GM13977 (cell line): ENCODE results near the gene POLR1G.

Experiments used
- DNase-seq: peaks from one replicate; pipeline ENCODE4 v3.0.0; 2012; ENCODE audit warnings: low spot score
- CTCF ChIP-seq: IDR thresholded peaks from 2 replicates; pipeline ENCODE4 v1.5.1; 2012; ENCODE audit warnings: mild to moderate bottlenecking, control low read depth; ENCODE audit not compliant: insufficient read depth; ENCODE audit errors: extremely low read depth, missing control alignments
- in situ Hi-C: fragments of 300-500 bp; cut with MboI; formaldehyde crosslinking; loops from one replicate; pipeline ENCODE4 v1.12.0; 2022; ENCODE audit warnings: low sequenced_read_pairs, low pct_unique_long_range_greater_than_20kb, mixed read lengths, inconsistent platforms; ENCODE audit not compliant: unreplicated experiment

Gene POLR1G

DNA sequence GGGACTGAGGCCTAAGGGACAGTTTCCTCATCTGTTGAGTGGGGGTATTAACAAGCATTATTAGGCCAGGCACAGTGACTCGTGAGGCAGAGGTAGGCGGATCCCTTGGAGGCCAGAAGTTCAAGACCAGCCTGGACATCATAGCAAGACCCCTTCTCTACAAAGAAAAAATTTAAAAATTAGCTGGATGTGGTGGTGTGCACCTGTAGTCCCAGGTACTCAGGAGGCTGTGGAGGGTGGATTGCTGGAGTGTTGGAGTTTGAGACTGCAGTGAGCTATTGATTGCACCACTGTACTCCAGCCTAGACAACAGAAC lies 50.0 kb downstream of the POLR1G start:
- TF ChIP-seq CTCF: no peak
- in situ Hi-C loops: no loop called here
- DNase-seq: no peak

GRCh38 chr19:45457776-45458175 lies 51.3 kb downstream of the POLR1G start:
- no peak for DNase-seq
- TF ChIP-seq CTCF: no peak
- in situ Hi-C loops: no loop called here
